HepG2 (cell line): Measurements from ENCODE around the gene TMEM108. TPM values are rescaled to one million over a fixed set of nuclear protein-coding genes. Genes with fewer than 3 reads are reported as not detected.

Experiments
- ATAC-seq: fragments of 200-7000 bp; cut with Tn5 transposase; 3 replicates; pipeline ENCODE4 v1.9.1; 2020; ENCODE audit warnings: mild to moderate bottlenecking, moderate library complexity
- BruUV-seq: library from RNA; stranded (reverse); fragments of 400-500 nt; replicated peaks from 2 replicates; lab custom pipeline; 2021; lab: Mats Ljungman, UMichigan
- CTCF ChIA-PET: fragments of 300-600 bp; formaldehyde crosslinking; extraction: SDS; loops from one replicate; lab custom pipeline; 2021; ENCODE audit warnings: low total read pairs, inconsistent platforms, low intra/inter-chr PET ratio; lab: Yijun Ruan, JAX
- POLR2A ChIA-PET: fragments of 350-600 bp; sonication (Branson Sonifier 250); formaldehyde crosslinking; loops from one replicate; lab custom pipeline; 2020; ENCODE audit warnings: antibody characterized with exemption, inconsistent platforms; lab: Yijun Ruan, JAX
- DNase-seq: peaks from one replicate; pipeline ENCODE4 v3.0.0-alpha.2; 2015; ENCODE audit warnings: low spot score
- FAIRE-seq: peaks from 3 replicates; lab custom pipeline; 2011; peaks lifted over from hg19 to GRCh38; lab: Jason Lieb, UNC
- H2AFZ ChIP-seq: one replicate; pipeline ENCODE4 v1.6.1; 2011; ENCODE audit warnings: low read length, inconsistent platforms
- H3K27ac ChIP-seq: fragments of 300-600 bp; 3 replicates; pipeline ENCODE4 v1.8.0; 2011; ENCODE audit warnings: mixed run types, mild to moderate bottlenecking, mixed read lengths, low read length, inconsistent platforms; ENCODE audit not compliant: insufficient read depth; ENCODE audit errors: extremely low read length
- H3K27me3 ChIP-seq, 2 experiments: fragments of 200-600 bp in 1 of 2; 2 replicates in 1 of 2; 3 replicates in 1 of 2; pipeline versions ENCODE4 v1.6.0 to v1.8.0; 2011; ENCODE audit warnings: low read length in 2 of 2, mild to moderate bottlenecking in 2 of 2, moderate library complexity in 2 of 2, inconsistent platforms in 1 of 2; ENCODE audit not compliant: insufficient read depth in 2 of 2, control insufficient read depth in 1 of 2
- H3K36me3 ChIP-seq, 2 experiments: fragments of 200-600 bp in 1 of 2; replicated peaks in 1 of 2; 2 replicates in 1 of 2; 3 replicates in 1 of 2; pipeline versions ENCODE4 v1.5.1 to v1.8.0; 2011; ENCODE audit warnings: low read length in 2 of 2, inconsistent platforms in 1 of 2; ENCODE audit not compliant: insufficient read depth in 2 of 2, control insufficient read depth in 1 of 2
- H3K4me1 ChIP-seq: 2 replicates; pipeline ENCODE4 v1.5.1; 2012; ENCODE audit warnings: low read length, inconsistent platforms; ENCODE audit not compliant: insufficient read depth
- H3K4me2 ChIP-seq: 2 replicates; pipeline ENCODE4 v1.6.0; 2011; ENCODE audit warnings: low read depth, low read length, inconsistent platforms
- H3K4me3 ChIP-seq, 3 experiments: fragments of 200-600 bp in 1 of 3; sonication (generic), shearing (Covaris generic) in 1 of 3; replicated peaks in 1 of 3; 2 replicates each; pipeline ENCODE4 v1.5.1; 2011 to 2016; ENCODE audit warnings: low read length in 3 of 3, inconsistent platforms in 2 of 3, low read depth in 2 of 3, mild to moderate bottlenecking in 2 of 3, control low read depth in 1 of 3, mixed read lengths in 1 of 3; ENCODE audit not compliant: insufficient read depth in 1 of 3
- H3K79me2 ChIP-seq: one replicate; pipeline ENCODE4 v1.6.1; 2011; ENCODE audit warnings: low read length, inconsistent platforms; ENCODE audit not compliant: insufficient read depth
- H3K9ac ChIP-seq: 2 replicates; pipeline ENCODE4 v1.6.0; 2011; ENCODE audit warnings: mild to moderate bottlenecking, low read depth, low read length, inconsistent platforms; ENCODE audit not compliant: insufficient read depth
- H3K9me3 ChIP-seq: 2 replicates; pipeline ENCODE4 v1.5.1; 2012; ENCODE audit warnings: mild to moderate bottlenecking, low read length
- H4K20me1 ChIP-seq: 2 replicates; pipeline ENCODE4 v1.6.0; 2011; ENCODE audit warnings: inconsistent platforms, mild to moderate bottlenecking, low read length, moderate library complexity; ENCODE audit not compliant: insufficient read depth
- GATAD2A ChIP-seq: IDR thresholded peaks from 2 replicates; pipeline ENCODE4 v1.6.1; 2016
- IRX3 ChIP-seq: sonication (generic); formaldehyde crosslinking; IDR thresholded peaks from 2 replicates; pipeline ENCODE4 v1.8.1; 2023; ENCODE audit warnings: mild to moderate bottlenecking, low read depth, missing genetic modification reagents, borderline replicate concordance
- KIAA2018 ChIP-seq: sonication (generic); formaldehyde crosslinking; IDR thresholded peaks from 2 replicates; pipeline ENCODE4 v1.5.0; 2020; ENCODE audit warnings: mild to moderate bottlenecking, missing genetic modification reagents, borderline replicate concordance
- NCOA5 ChIP-seq: sonication (generic); formaldehyde crosslinking; IDR thresholded peaks from 2 replicates; pipeline ENCODE4 v1.4.0; 2020; ENCODE audit warnings: missing genetic modification reagents
- NFYB ChIP-seq: sonication (generic); formaldehyde crosslinking; IDR thresholded peaks from 2 replicates; pipeline ENCODE4 v1.4.0; 2020; ENCODE audit warnings: missing genetic modification reagents
- NR2F2 ChIP-seq: IDR thresholded peaks from 2 replicates; pipeline ENCODE4 v1.6.1; 2012; ENCODE audit warnings: low read depth, inconsistent platforms, borderline replicate concordance
- ZNF614 ChIP-seq: IDR thresholded peaks from 2 replicates; pipeline ENCODE4 v1.6.1; 2018; ENCODE audit warnings: missing biosample characterization, missing genetic modification reagents, inconsistent platforms, borderline replicate concordance
- WGBS: methylation state at CpG from one replicate; pipeline ENCODE4 v1.1.6; 2017; ENCODE audit warnings: low lambda C conversion rate; 5-methylcytosine and 5-hydroxymethylcytosine counted together
- in situ Hi-C: cut with HindIII; loops from 2 replicates; pipeline ENCODE4 v1.10.0; 2017; ENCODE audit warnings: low pct_unique_long_range_greater_than_20kb; ENCODE audit not compliant: extremely low pct_ligation_motif_present
- intact Hi-C: fragments of 100-400 bp; cut with micrococcal nuclease; formaldehyde crosslinking; loops from one replicate; pipeline ENCODE4 v1.10.0; 2022; ENCODE audit not compliant: unreplicated experiment
- polyA plus RNA-seq, 8 experiments: library from polyadenylated mRNA; depleted of rRNA in 3 of 8; stranded (reverse) in 7 of 8; unstranded in 1 of 8; fragments of >200 nt; fragmentation: Illumina TruSeq in 4 of 8; extraction: Trizol in 4 of 8; gene quantifications; 2 replicates each; pipeline versions ENCODE4 v1.2.1 to v1.2.3, GENCODE V29; 2011 to 2016; ENCODE audit warnings: low read depth in 4 of 8, missing spikeins in 1 of 8, mixed read lengths in 1 of 8; ENCODE audit not compliant: insufficient read depth in 1 of 8
- total RNA-seq, 5 experiments: library from RNA; depleted of rRNA; stranded (reverse); fragments of >200 nt; fragmentation: Illumina TruSeq; extraction: Trizol; gene quantifications; 2 replicates each; pipeline ENCODE4 v1.2.3, GENCODE V29; 2016; ENCODE audit warnings: low read depth in 1 of 5

TMEM108 gene
- total and polyA plus RNA-seq, 2 of the 13 experiments (the other 11 are each of a cell fraction or from before 2014, with no cell fraction given) = not detected

- Histone ChIP-seq H3K4me3 (no peak overlapping the region), H3K36me3 (no peaks in the 10 kb centered on the region), H3K4me2 (no peak overlapping the region), H4K20me1 (no peaks in the 10 kb centered on the region), H3K27ac (no peak overlapping the region), H3K4me1 (no peaks in the 10 kb centered on the region), H3K27me3 (no peaks in the 10 kb centered on the region), H2AFZ (no peak overlapping the region), H3K79me2 (no peaks in the 10 kb centered on the region), H3K9me3 (no peaks in the 10 kb centered on the region), H3K9ac (no peak overlapping the region)
- no peak for TF ChIP-seq GATAD2A (CRISPR knock-in tag)
- TF ChIP-seq NCOA5 (CRISPR knock-in tag) = no peak
- no peak for TF ChIP-seq NFYB (CRISPR knock-in tag)
- TF ChIP-seq KIAA2018 = no peak
- no peak for TF ChIP-seq NR2F2
- TF ChIP-seq IRX3 (CRISPR knock-in tag) = no peak
- 0 out of 2 replicates have a peak, but pooled peaks have one; percentile 27 for TF ChIP-seq ZNF614 (CRISPR knock-in tag)
- in situ Hi-C loops = no loop called here
- ATAC-seq (no peak), FAIRE-seq (no peak), DNase-seq (no peak)
- BruUV-seq = no TSS peak
- ChIA-PET POLR2A (no interaction called here), CTCF (no interaction called here)
- WGBS = 23% methylated on average over 2 of the region's 2 CpGs
- intact Hi-C loops = no loop called here
These were observed 239.6 kb downstream of the TMEM108 start for GRCh38 chr3:133277813-133278212.
